ENCODE results near the gene ATP2C2. TPM values are rescaled to one million over a fixed set of nuclear protein-coding genes. Genes with fewer than 3 reads are reported as not detected.

ATP2C2 gene
- polyA plus RNA-seq, 1 of the 3 experiments (the other 2 are of a cell fraction): 0.33 TPM

- no peak for TF ChIP-seq TAF1 (IDR thresholded peaks at IDR 0.05; ENCODE audit: borderline replicate concordance, low read depth, low read length)
- no peak for TF ChIP-seq CHD2 (IDR thresholded peaks at IDR 0.05; ENCODE audit: low read length, partially characterized antibody)
- TF ChIP-seq NRF1 (IDR thresholded peaks at IDR 0.05; ENCODE audit: low read depth, low read length): no peak
- H3K4me1 ChIP-seq (ENCODE audit: control insufficient read depth in 1 of 2, insufficient read depth in 2 of 2, low read depth in 1 of 2, low read length in 1 of 2): no peaks in the 10 kb centered on the region
- H3K27ac ChIP-seq (ENCODE audit: low read depth in 2 of 2, low read length in 1 of 2): no peak overlapping the region
- peaks cover 20% of the 10 kb centered on the region; the same call in 1 of the 2 replicates for H3K79me2 ChIP-seq (ENCODE audit: insufficient read depth)
- no peak overlapping the region for H3K9ac ChIP-seq
- CTCF ChIA-PET: interaction anchor here (1.2 kb wide), 1 partner anchor 9 kb away, joined by 4 read pairs; no protein-coding TSS in a partner anchor
- no peak for DNase-seq
- no peak overlapping the region for H3K4me3 ChIP-seq (ENCODE audit: low read depth in 2 of 2, low read length in 1 of 2)
- no peaks in the 10 kb centered on the region; the same call in 1 of the 2 replicates for H4K20me1 ChIP-seq (ENCODE audit: insufficient read depth)
- no peak overlapping the region for H3K4me2 ChIP-seq
- H3K36me3 ChIP-seq (replicated peaks in 1 of 2; ENCODE audit: control insufficient read depth in 1 of 2, insufficient read depth in 2 of 2, low read length in 1 of 2): peaks cover 9 to 26% of the 10 kb centered on the region in 2 experiments
- H3K9me2 ChIP-seq: no peaks in the 10 kb centered on the region
- no peaks in the 10 kb centered on the region for H3K9me3 ChIP-seq
- no peaks in the 10 kb centered on the region for H3K27me3 ChIP-seq (ENCODE audit: insufficient read depth)
- peaks cover 15% of the 10 kb centered on the region for H3F3A ChIP-seq (replicated peaks; ENCODE audit: insufficient read depth)
- POLR2A ChIA-PET: interaction anchor here (1.0 kb wide), 1 partner anchor 10 kb away, joined by 3 read pairs; no protein-coding TSS in a partner anchor
- 87% methylated on average over 8 of the region's 8 CpGs for WGBS (ENCODE audit: low lambda C conversion rate)
- no peak overlapping the region for H2AFZ ChIP-seq (ENCODE audit: low read depth)
These were observed 107.4 kb downstream of the ATP2C2 start for GRCh38 chr16:84475643-84476240.

- Histone ChIP-seq H3K27ac (ENCODE audit: low read depth in 2 of 2, low read length in 1 of 2) (no peak overlapping the region), H3K4me1 (ENCODE audit: control insufficient read depth in 1 of 2, insufficient read depth in 2 of 2, low read depth in 1 of 2, low read length in 1 of 2) (no peaks in the 10 kb centered on the region; a peak in 1 of 4 replicates), H4K20me1 (ENCODE audit: insufficient read depth) (no peaks in the 10 kb centered on the region; the same call in 1 of the 2 replicates), H3F3A (replicated peaks; ENCODE audit: insufficient read depth) (peaks cover 15% of the 10 kb centered on the region), H3K9ac (no peak overlapping the region), H3K79me2 (ENCODE audit: insufficient read depth) (peaks cover 20% of the 10 kb centered on the region; the same call in 1 of the 2 replicates), H2AFZ (ENCODE audit: low read depth) (no peak overlapping the region), H3K9me3 (no peaks in the 10 kb centered on the region), H3K9me2 (no peaks in the 10 kb centered on the region), H3K36me3 (replicated peaks in 1 of 2; ENCODE audit: control insufficient read depth in 1 of 2, insufficient read depth in 2 of 2, low read length in 1 of 2) (peaks cover 11 to 27% of the 10 kb centered on the region in 2 experiments), H3K27me3 (ENCODE audit: insufficient read depth) (no peaks in the 10 kb centered on the region), H3K4me3 (ENCODE audit: low read depth in 2 of 2, low read length in 1 of 2) (no peak overlapping the region), H3K4me2 (no peak overlapping the region)
- 95% methylated on average over 8 of the region's 8 CpGs for WGBS (ENCODE audit: low lambda C conversion rate)
- TF ChIP-seq GABPA (IDR thresholded peaks at IDR 0.05; ENCODE audit: low read depth) (no peak), ELF1 (IDR thresholded peaks at IDR 0.05) (no peak), RCOR1 (IDR thresholded peaks at IDR 0.05; ENCODE audit: low read length) (no peak), TAF1 (IDR thresholded peaks at IDR 0.05; ENCODE audit: borderline replicate concordance, low read depth, low read length) (no peak), EP300 (IDR thresholded peaks at IDR 0.05; ENCODE audit: borderline replicate concordance in 1 of 2, low read depth in 1 of 2, low read length in 1 of 2) (no peak), NRF1 (IDR thresholded peaks at IDR 0.05; ENCODE audit: low read depth, low read length) (no peak), YY1 (IDR thresholded peaks at IDR 0.05; ENCODE audit: low read depth) (no peak), MXI1 (IDR thresholded peaks at IDR 0.05; ENCODE audit: low read depth, low read length) (no peak), POLR2AphosphoS5 (IDR thresholded peaks at IDR 0.05; ENCODE audit: low read depth, low read length) (no peak), JUND (IDR thresholded peaks at IDR 0.05) (no peak), FOSL2 (IDR thresholded peaks at IDR 0.05; ENCODE audit: borderline replicate concordance, low read depth) (no peak), PBX3 (IDR thresholded peaks at IDR 0.05) (no peak), MEF2A (IDR thresholded peaks at IDR 0.05; ENCODE audit: borderline replicate concordance, low read depth) (no peak), SIN3A (IDR thresholded peaks at IDR 0.05; ENCODE audit: borderline replicate concordance, low read depth, low read length) (no peak), GATA2 (CRISPR knock-in tag; IDR thresholded peaks at IDR 0.05) (no peak)
- TF ChIP-seq, protein P1, sequence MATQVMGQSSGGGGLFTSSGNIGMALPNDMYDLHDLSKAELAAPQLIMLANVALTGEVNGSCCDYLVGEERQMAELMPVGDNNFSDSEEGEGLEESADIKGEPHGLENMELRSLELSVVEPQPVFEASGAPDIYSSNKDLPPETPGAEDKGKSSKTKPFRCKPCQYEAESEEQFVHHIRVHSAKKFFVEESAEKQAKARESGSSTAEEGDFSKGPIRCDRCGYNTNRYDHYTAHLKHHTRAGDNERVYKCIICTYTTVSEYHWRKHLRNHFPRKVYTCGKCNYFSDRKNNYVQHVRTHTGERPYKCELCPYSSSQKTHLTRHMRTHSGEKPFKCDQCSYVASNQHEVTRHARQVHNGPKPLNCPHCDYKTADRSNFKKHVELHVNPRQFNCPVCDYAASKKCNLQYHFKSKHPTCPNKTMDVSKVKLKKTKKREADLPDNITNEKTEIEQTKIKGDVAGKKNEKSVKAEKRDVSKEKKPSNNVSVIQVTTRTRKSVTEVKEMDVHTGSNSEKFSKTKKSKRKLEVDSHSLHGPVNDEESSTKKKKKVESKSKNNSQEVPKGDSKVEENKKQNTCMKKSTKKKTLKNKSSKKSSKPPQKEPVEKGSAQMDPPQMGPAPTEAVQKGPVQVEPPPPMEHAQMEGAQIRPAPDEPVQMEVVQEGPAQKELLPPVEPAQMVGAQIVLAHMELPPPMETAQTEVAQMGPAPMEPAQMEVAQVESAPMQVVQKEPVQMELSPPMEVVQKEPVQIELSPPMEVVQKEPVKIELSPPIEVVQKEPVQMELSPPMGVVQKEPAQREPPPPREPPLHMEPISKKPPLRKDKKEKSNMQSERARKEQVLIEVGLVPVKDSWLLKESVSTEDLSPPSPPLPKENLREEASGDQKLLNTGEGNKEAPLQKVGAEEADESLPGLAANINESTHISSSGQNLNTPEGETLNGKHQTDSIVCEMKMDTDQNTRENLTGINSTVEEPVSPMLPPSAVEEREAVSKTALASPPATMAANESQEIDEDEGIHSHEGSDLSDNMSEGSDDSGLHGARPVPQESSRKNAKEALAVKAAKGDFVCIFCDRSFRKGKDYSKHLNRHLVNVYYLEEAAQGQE (IDR thresholded peaks at IDR 0.05; ENCODE audit: low read depth, low read length): no peak
- TF ChIP-seq, protein P2, sequence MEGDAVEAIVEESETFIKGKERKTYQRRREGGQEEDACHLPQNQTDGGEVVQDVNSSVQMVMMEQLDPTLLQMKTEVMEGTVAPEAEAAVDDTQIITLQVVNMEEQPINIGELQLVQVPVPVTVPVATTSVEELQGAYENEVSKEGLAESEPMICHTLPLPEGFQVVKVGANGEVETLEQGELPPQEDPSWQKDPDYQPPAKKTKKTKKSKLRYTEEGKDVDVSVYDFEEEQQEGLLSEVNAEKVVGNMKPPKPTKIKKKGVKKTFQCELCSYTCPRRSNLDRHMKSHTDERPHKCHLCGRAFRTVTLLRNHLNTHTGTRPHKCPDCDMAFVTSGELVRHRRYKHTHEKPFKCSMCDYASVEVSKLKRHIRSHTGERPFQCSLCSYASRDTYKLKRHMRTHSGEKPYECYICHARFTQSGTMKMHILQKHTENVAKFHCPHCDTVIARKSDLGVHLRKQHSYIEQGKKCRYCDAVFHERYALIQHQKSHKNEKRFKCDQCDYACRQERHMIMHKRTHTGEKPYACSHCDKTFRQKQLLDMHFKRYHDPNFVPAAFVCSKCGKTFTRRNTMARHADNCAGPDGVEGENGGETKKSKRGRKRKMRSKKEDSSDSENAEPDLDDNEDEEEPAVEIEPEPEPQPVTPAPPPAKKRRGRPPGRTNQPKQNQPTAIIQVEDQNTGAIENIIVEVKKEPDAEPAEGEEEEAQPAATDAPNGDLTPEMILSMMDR (IDR thresholded peaks at IDR 0.05): no peak
- TF ChIP-seq, protein P3, sequence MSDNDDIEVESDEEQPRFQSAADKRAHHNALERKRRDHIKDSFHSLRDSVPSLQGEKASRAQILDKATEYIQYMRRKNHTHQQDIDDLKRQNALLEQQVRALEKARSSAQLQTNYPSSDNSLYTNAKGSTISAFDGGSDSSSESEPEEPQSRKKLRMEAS (IDR thresholded peaks at IDR 0.05; ENCODE audit: low read depth): no peak
- ChIA-PET CTCF (interaction anchor here (0.7 to 1.2 kb wide), 3 partner anchors 8 to 35 kb away, joined by 3 to 4 read pairs (median 3); no protein-coding TSS in a partner anchor), POLR2A (interaction anchor here (1.0 kb wide), 1 partner anchor 11 kb away, joined by 3 read pairs; no protein-coding TSS in a partner anchor)
- no peak for DNase-seq
These were observed 108.1 kb downstream of the ATP2C2 start for GRCh38 chr16:84476401-84476800.

Measured in SK-N-SH (cell line).